Breast epithelium (tissue), 4 donors: Measurements from ENCODE around the gene FCHSD2. TPM values are rescaled to one million over a fixed set of nuclear protein-coding genes. Genes with fewer than 3 reads are reported as not detected.

Experiments used
- DNase-seq, 2 donors: peaks; one replicate each; pipeline ENCODE4 v3.0.0-alpha.2; 2019; ENCODE audit warnings: low spot score in 2 of 2
- H3K27ac ChIP-seq, 2 donors: fragments of 200-600 bp; sonication (generic) in 1 of 2; one replicate each; pipeline ENCODE4 v1.5.1; 2016 to 2019; ENCODE audit warnings: mild to moderate bottlenecking in 1 of 2
- H3K27me3 ChIP-seq, 2 donors: fragments of 200-600 bp; sonication (generic) in 1 of 2; one replicate each; pipeline versions ENCODE4 v1.5.1 to v1.6.0; 2017 to 2019; ENCODE audit warnings: control low read depth in 1 of 2, mild to moderate bottlenecking in 1 of 2
- H3K36me3 ChIP-seq: fragments of 200-600 bp; one replicate; pipeline ENCODE4 v1.5.1; 2019
- H3K4me1 ChIP-seq, 2 donors: fragments of 200-600 bp; sonication (generic); one replicate each; pipeline ENCODE4 v1.5.1; 2016 to 2019; ENCODE audit warnings: control low read depth in 1 of 2
- H3K4me3 ChIP-seq, 3 donors: fragments of 200-600 bp; sonication (generic); 1 replicate in 2 of 3; 2 replicates in 1 of 3; pipeline ENCODE4 v1.5.1; 2016 to 2019; ENCODE audit warnings: mild to moderate bottlenecking in 3 of 3, moderate library complexity in 2 of 3
- H3K9me3 ChIP-seq, 2 donors: fragments of 200-600 bp; sonication (generic) in 1 of 2; one replicate each; pipeline ENCODE4 v1.5.1; 2016 to 2019; ENCODE audit warnings: control low read depth in 1 of 2
- POLR2A ChIP-seq: fragments of 450-650 bp; IDR thresholded peaks from one replicate; pipeline ENCODE4 v1.6.1; 2016; ENCODE audit warnings: antibody characterized with exemption, mild to moderate bottlenecking, moderate library complexity
- POLR2AphosphoS5 ChIP-seq, 3 donors: sonication (generic); formaldehyde crosslinking; IDR thresholded peaks; one replicate each; pipeline ENCODE4 v1.6.1; 2017; ENCODE audit warnings: antibody characterized with exemption in 3 of 3
- intact Hi-C: fragments of 100-400 bp; cut with DNase I; formaldehyde crosslinking; loops from one replicate; pipeline ENCODE4 v1.15.1; 2023; ENCODE audit warnings: low total_unique reads
- total RNA-seq, 3 donors: library from RNA; depleted of rRNA; stranded (reverse); fragments of >200 nt; gene quantifications; one replicate each; pipeline ENCODE4 v1.1.0, GENCODE V29; 2016
- TF ChIP-seq, protein P1 (sequence below), 3 donors: fragments of 450-650 bp; IDR thresholded peaks; one replicate each; pipeline ENCODE4 v1.5.1; 2016 to 2017; ENCODE audit warnings: antibody characterized with exemption in 3 of 3, mild to moderate bottlenecking in 3 of 3, moderate library complexity in 3 of 3

Gene FCHSD2
- total RNA-seq, 3 donors from 2014 or later, result 15.5 to 23.4 (median 19.0) TPM

DNA sequence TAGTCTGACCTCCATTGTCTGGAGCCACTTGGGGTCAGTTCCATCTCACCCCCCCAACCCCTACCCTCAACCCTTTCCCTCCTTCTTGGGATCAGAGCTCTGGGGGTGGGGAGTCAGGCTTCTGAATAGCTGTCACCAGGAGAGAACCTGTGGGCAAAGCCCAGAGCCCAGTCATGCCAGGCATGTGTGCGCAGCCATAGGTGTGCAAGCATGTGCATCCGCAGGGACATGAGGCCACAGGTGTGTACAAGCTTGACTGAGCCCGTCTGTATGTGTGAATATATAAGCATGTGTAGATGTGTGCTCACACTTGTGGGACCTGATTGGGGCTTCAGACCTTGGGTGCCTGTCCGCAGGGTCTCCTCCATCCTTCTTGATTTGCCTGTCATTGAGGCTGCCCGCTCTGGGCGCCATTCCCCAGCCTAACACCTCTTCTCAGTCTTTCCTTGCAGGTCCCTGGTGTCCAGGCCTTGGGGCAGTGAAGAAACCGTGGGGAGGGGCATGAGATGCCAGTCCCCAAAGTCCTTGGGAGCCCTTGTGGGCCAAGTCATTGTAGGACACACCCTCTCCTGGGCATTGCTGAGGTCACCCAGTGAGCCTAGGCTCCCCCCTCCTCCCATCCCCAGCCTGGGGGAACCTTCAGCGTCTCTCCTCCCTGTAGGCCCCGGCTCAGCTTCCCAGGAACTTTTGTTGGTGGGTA lies 318.9 kb downstream of the FCHSD2 start:
- Histone ChIP-seq H3K4me3 (no peak overlapping the region), H3K4me1 (peaks cover 4 to 8% of the 10 kb centered on the region in 2 donors), H3K36me3 (no peaks in the 10 kb centered on the region), H3K27me3 (no peaks in the 10 kb centered on the region), H3K27ac (peak overlapping the region; percentile 60 to 71), H3K9me3 (no peaks in the 10 kb centered on the region)
- intact Hi-C loops, result no loop called here
- TF ChIP-seq POLR2A (no peak), POLR2AphosphoS5 (IDR thresholded peaks at IDR 0.05) (no peak)
- TF ChIP-seq, protein P1, sequence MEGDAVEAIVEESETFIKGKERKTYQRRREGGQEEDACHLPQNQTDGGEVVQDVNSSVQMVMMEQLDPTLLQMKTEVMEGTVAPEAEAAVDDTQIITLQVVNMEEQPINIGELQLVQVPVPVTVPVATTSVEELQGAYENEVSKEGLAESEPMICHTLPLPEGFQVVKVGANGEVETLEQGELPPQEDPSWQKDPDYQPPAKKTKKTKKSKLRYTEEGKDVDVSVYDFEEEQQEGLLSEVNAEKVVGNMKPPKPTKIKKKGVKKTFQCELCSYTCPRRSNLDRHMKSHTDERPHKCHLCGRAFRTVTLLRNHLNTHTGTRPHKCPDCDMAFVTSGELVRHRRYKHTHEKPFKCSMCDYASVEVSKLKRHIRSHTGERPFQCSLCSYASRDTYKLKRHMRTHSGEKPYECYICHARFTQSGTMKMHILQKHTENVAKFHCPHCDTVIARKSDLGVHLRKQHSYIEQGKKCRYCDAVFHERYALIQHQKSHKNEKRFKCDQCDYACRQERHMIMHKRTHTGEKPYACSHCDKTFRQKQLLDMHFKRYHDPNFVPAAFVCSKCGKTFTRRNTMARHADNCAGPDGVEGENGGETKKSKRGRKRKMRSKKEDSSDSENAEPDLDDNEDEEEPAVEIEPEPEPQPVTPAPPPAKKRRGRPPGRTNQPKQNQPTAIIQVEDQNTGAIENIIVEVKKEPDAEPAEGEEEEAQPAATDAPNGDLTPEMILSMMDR (IDR thresholded peaks at IDR 0.05), result no peak
- no peak for DNase-seq

DNA sequence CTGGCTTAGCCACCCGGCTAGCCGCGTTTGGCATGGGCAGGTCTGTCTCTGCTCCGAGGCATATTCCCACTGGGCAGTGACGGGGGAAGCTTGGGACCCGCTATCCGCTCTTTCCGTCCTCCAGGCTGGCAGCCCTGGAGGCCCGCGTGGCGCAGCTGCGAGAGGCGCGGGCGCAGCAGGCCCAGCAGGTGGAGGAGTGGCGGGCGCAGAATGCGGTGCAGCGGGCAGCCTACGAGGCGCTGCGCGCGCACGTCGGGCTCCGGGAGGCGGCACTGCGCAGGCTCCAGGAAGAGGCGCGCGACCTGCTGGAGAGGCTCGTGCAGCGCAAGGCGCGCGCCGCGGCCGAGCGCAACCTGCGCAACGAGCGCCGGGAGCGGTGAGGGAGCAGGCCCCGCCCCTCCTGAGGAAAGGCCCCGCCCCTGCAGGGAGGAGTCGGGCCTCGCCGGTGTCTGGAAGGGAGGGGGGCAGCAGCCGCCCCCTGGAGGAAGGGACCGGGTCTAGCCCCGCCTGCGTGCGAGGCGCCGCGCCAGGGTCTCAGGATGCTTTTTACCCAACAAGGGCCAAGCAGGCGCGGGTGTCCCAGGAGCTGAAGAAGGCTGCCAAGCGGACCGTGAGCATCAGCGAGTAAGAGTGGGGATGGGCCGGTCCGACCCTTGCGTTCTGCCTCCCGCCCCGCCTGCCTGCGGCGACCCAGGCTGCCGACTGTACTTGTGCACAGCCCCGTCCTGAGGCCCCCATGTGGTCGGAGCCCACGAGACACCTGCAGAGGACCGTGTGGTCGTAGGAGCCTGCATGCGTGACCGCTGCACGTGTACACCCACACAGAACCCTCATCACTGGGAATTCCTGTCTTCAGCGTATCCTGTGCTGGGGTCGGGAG lies 320.0 kb downstream of the FCHSD2 start:
- peak overlapping the region; percentile 60 to 71 for H3K27ac ChIP-seq
- peak overlapping the region; percentile 35 to 80 (median 57) for H3K4me3 ChIP-seq
- H3K4me1 ChIP-seq, result peaks cover 4 to 8% of the 10 kb centered on the region in 2 donors
- no peaks in the 10 kb centered on the region for H3K9me3 ChIP-seq
- intact Hi-C loops, result loop anchor here (2.0 kb wide), 1 partner anchor 355 kb away; no protein-coding TSS in a partner anchor
- no peaks in the 10 kb centered on the region for H3K36me3 ChIP-seq
- no peaks in the 10 kb centered on the region for H3K27me3 ChIP-seq
- DNase-seq, result peak; percentile 72 to 86
- TF ChIP-seq POLR2A, result no peak
- TF ChIP-seq POLR2AphosphoS5 (IDR thresholded peaks at IDR 0.05), result peak; percentile 51 to 79 (median 78)
- TF ChIP-seq, protein P1 (IDR thresholded peaks at IDR 0.05), result peak in 1 of 3 donors; percentile 13

GRCh38 chr11:72821221-72821919 lies 320.7 kb downstream of the FCHSD2 start:
- Histone ChIP-seq H3K36me3 (no peaks in the 10 kb centered on the region), H3K27ac (peak overlapping the region; percentile 60 to 71), H3K27me3 (no peaks in the 10 kb centered on the region), H3K4me3 (peak overlapping the region; percentile 35 to 80 (median 57)), H3K9me3 (no peaks in the 10 kb centered on the region), H3K4me1 (peaks cover 4 to 8% of the 10 kb centered on the region in 2 donors)
- DNase-seq, result no peak
- intact Hi-C loops, result loop anchor here (2.0 kb wide), 1 partner anchor 355 kb away; no protein-coding TSS in a partner anchor
- TF ChIP-seq, protein P1 (IDR thresholded peaks at IDR 0.05), result no peak
- no peak for TF ChIP-seq POLR2AphosphoS5 (IDR thresholded peaks at IDR 0.05)
- no peak for TF ChIP-seq POLR2A

DNA sequence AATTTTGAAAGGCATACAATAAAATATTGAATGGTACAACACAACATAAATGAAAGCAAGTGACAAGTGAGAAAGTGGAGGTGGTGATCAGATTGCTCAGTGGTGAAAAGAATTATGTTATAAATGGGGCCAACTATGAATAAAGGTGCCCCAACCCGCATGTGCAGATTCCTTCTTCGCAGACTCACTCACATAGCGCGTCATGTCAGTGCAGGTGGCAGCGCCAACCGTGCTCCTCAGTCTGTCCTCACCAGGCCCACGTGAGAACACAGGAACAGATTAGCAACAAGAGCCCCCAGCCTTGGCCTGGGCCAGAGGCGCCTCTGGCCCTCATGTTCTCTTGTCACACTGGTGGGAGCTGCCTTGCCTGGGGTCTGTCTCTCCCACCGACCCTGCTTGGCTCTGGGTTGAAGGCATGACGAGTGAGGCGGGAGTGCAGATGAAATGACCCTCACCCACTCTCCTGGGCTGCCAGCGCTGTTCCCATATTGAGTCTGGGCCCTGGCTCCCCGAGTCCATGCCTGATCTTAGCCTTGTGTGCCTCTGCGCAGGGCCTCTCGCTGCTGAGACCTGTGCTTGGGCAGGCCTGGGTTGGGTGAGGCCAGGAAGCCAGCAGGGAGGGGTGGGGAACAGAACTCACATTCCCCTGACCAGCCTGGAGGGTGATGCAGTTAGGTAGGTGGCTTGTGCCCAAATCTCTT lies 321.5 kb downstream of the FCHSD2 start:
- Histone ChIP-seq H3K4me1 (peaks cover 4 to 8% of the 10 kb centered on the region in 2 donors), H3K9me3 (no peaks in the 10 kb centered on the region), H3K27ac (no peak overlapping the region), H3K36me3 (no peaks in the 10 kb centered on the region), H3K4me3 (no peak overlapping the region), H3K27me3 (no peaks in the 10 kb centered on the region)
- no peak for TF ChIP-seq POLR2AphosphoS5 (IDR thresholded peaks at IDR 0.05)
- TF ChIP-seq POLR2A, result no peak
- TF ChIP-seq, protein P1 (IDR thresholded peaks at IDR 0.05), result no peak
- intact Hi-C loops, result loop anchor here (2.0 kb wide), 1 partner anchor 356 kb away; no protein-coding TSS in a partner anchor
- no peak for DNase-seq
